ENCODE results near the gene ACTR3C.

DNA sequence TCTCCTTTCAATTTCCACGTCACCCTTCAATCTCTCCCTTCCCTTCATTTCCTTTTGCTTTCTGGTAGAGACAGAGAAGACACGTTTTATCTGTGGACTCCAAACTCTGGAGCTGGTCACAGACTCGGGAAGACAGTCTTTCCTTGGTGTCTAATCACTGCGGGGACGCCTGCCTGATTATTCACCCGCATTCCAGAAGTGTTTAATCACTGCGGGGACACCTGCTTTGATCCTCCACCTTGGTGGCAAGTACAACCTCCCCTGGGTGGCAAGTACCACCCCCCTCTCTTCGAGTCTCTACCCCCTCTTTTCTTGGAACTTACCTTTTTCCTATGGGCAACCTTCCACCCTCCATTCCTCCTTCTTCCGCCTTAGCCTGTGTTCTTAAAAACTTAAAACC lies 15.4 kb downstream of the ACTR3C start:
- TF ChIP-seq, protein P1, sequence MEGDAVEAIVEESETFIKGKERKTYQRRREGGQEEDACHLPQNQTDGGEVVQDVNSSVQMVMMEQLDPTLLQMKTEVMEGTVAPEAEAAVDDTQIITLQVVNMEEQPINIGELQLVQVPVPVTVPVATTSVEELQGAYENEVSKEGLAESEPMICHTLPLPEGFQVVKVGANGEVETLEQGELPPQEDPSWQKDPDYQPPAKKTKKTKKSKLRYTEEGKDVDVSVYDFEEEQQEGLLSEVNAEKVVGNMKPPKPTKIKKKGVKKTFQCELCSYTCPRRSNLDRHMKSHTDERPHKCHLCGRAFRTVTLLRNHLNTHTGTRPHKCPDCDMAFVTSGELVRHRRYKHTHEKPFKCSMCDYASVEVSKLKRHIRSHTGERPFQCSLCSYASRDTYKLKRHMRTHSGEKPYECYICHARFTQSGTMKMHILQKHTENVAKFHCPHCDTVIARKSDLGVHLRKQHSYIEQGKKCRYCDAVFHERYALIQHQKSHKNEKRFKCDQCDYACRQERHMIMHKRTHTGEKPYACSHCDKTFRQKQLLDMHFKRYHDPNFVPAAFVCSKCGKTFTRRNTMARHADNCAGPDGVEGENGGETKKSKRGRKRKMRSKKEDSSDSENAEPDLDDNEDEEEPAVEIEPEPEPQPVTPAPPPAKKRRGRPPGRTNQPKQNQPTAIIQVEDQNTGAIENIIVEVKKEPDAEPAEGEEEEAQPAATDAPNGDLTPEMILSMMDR (IDR thresholded peaks at IDR 0.05), result no peak
- no peak for TF ChIP-seq POLR2A (IDR thresholded peaks at IDR 0.05)

Data from prostate gland (tissue), 2 donors.